Suprapubic skin (tissue), 4 donors: ENCODE data around the gene PMAIP1. TPM values are rescaled to one million over a fixed set of nuclear protein-coding genes. Genes with fewer than 3 reads are reported as not detected.
"Not testable (repeated sequence)": the region's sequence is repeated elsewhere in the genome, so short reads cannot be mapped to it uniquely, and the experiment has no call there.

Experiments
- DNase-seq, 2 donors: peaks; one replicate each; pipeline ENCODE4 v3.0.0-alpha.2; 2019; ENCODE audit warnings: low spot score in 2 of 2
- H3K27ac ChIP-seq: fragments of 200-600 bp; sonication (generic); one replicate; pipeline ENCODE4 v1.5.1; 2019
- H3K27me3 ChIP-seq: fragments of 200-600 bp; sonication (generic); one replicate; pipeline ENCODE4 v1.5.1; 2019
- H3K36me3 ChIP-seq: fragments of 200-600 bp; sonication (generic); one replicate; pipeline ENCODE4 v1.5.1; 2019
- H3K4me1 ChIP-seq: fragments of 200-600 bp; sonication (generic); one replicate; pipeline ENCODE4 v1.5.1; 2019
- H3K4me3 ChIP-seq: fragments of 200-600 bp; sonication (generic); one replicate; pipeline ENCODE4 v1.5.1; 2019; ENCODE audit warnings: mild to moderate bottlenecking
- H3K9me3 ChIP-seq: fragments of 200-600 bp; sonication (generic); one replicate; pipeline ENCODE4 v1.5.1; 2019
- CTCF ChIP-seq, 2 donors: fragments of 200-600 bp in 1 of 2; fragments of 450-650 bp in 1 of 2; sonication (generic) in 1 of 2; IDR thresholded peaks; one replicate each; pipeline ENCODE4 v1.5.1; 2016 to 2019; ENCODE audit warnings: antibody characterized with exemption in 2 of 2, mild to moderate bottlenecking in 1 of 2, moderate library complexity in 1 of 2
- EP300 ChIP-seq: sonication (generic); formaldehyde crosslinking; IDR thresholded peaks from one replicate; pipeline ENCODE4 v1.6.1; 2017; ENCODE audit warnings: antibody characterized with exemption
- POLR2A ChIP-seq, 2 donors: fragments of 450-650 bp; IDR thresholded peaks; one replicate each; pipeline ENCODE4 v1.6.1; 2017; ENCODE audit warnings: antibody characterized with exemption in 2 of 2, mild to moderate bottlenecking in 2 of 2, moderate library complexity in 2 of 2
- POLR2AphosphoS5 ChIP-seq, 3 donors: sonication (generic); formaldehyde crosslinking; IDR thresholded peaks; one replicate each; pipeline ENCODE4 v1.6.1; 2017; ENCODE audit warnings: antibody characterized with exemption in 3 of 3
- WGBS: methylation state at CpG from one replicate; pipeline ENCODE4 v1.1.5; 2018; 5-methylcytosine and 5-hydroxymethylcytosine counted together
- total RNA-seq, 4 donors: library from RNA; depleted of rRNA; stranded (reverse); fragments of >200 nt; gene quantifications; one replicate each; pipeline ENCODE4 v1.1.0, GENCODE V29; 2016

PMAIP1 gene
- total RNA-seq = 10 to 100 TPM; 18.5 to 27.3 (median 23.8) TPM

GRCh38 chr18:59899298-59900221, at the start of gene PMAIP1:
PMAIP1 (plus strand) TSS chr18:59899996; CDS start chr18:59900178, 182 bp downstream.
- H3K27me3 ChIP-seq = no peaks in the 10 kb centered on the region
- no peaks in the 10 kb centered on the region for H3K36me3 ChIP-seq
- TF ChIP-seq POLR2AphosphoS5 (IDR thresholded peaks at IDR 0.05) (peak in 1 of 3 donors; percentile 45), CTCF (IDR thresholded peaks at IDR 0.05) (no peak), POLR2A (IDR thresholded peaks at IDR 0.05) (peak in 1 of 2 donors; percentile 61)
- no peaks in the 10 kb centered on the region for H3K9me3 ChIP-seq
- H3K4me3 ChIP-seq = peak within 1 kb of the TSS; percentile 88
- 5% methylated on average over 15 of the region's 73 CpGs for WGBS
- peak within 1 kb of the TSS; percentile 92 for H3K27ac ChIP-seq
- H3K4me1 ChIP-seq = peaks cover 23% of the 10 kb centered on the region
- DNase-seq = peak; percentile 89 to 91

- no peak overlapping the region for H3K27ac ChIP-seq
- peak in 1 of 2 donors; percentile 6 for DNase-seq
- H3K36me3 ChIP-seq = no peaks in the 10 kb centered on the region
- H3K27me3 ChIP-seq = no peaks in the 10 kb centered on the region
- 75% methylated on average over 8 of the region's 8 CpGs for WGBS
- no peaks in the 10 kb centered on the region for H3K4me1 ChIP-seq
- TF ChIP-seq POLR2AphosphoS5 (IDR thresholded peaks at IDR 0.05) = no peak
- TF ChIP-seq POLR2A (IDR thresholded peaks at IDR 0.05) = no peak
- no peak for TF ChIP-seq EP300
- no peak for TF ChIP-seq CTCF (IDR thresholded peaks at IDR 0.05)
- no peaks in the 10 kb centered on the region for H3K9me3 ChIP-seq
- no peak overlapping the region for H3K4me3 ChIP-seq
Measured at GRCh38 chr18:59851784-59852399, 47.9 kb upstream of the PMAIP1 start.

GRCh38 chr18:59852548-59852947, 47.2 kb upstream of the PMAIP1 start:
- TF ChIP-seq POLR2A (IDR thresholded peaks at IDR 0.05) (no peak), POLR2AphosphoS5 (IDR thresholded peaks at IDR 0.05) (no peak), EP300 (no peak), CTCF (IDR thresholded peaks at IDR 0.05) (no peak)
- WGBS = 93% methylated on average over 2 of the region's 2 CpGs
- Histone ChIP-seq H3K4me1 (no peaks in the 10 kb centered on the region), H3K4me3 (no peak overlapping the region), H3K27me3 (no peaks in the 10 kb centered on the region), H3K36me3 (no peaks in the 10 kb centered on the region), H3K27ac (no peak overlapping the region), H3K9me3 (no peaks in the 10 kb centered on the region)
- DNase-seq = no peak

- Histone ChIP-seq H3K36me3 (no peaks in the 10 kb centered on the region), H3K4me3 (no peak overlapping the region), H3K4me1 (no peaks in the 10 kb centered on the region), H3K27me3 (no peaks in the 10 kb centered on the region), H3K27ac (no peak overlapping the region), H3K9me3 (no peaks in the 10 kb centered on the region)
- 89% methylated on average over 3 of the region's 3 CpGs for WGBS
- no peak for DNase-seq
- TF ChIP-seq POLR2A (IDR thresholded peaks at IDR 0.05) = no peak
- TF ChIP-seq CTCF (IDR thresholded peaks at IDR 0.05) = no peak
- no peak for TF ChIP-seq EP300
- TF ChIP-seq POLR2AphosphoS5 (IDR thresholded peaks at IDR 0.05) = no peak
Measured at GRCh38 chr18:59853380-59853779, 46.4 kb upstream of the PMAIP1 start.

GRCh38 chr18:59853988-59854387, 45.8 kb upstream of the PMAIP1 start:
- peak in 1 of 2 donors; percentile 20 for DNase-seq
- 98% methylated on average over 4 of the region's 4 CpGs for WGBS
- not testable (repeated sequence) for H3K4me1 ChIP-seq, H3K27me3 ChIP-seq, H3K36me3 ChIP-seq, H3K9me3 ChIP-seq, H3K4me3 ChIP-seq, H3K27ac ChIP-seq
